SK-N-SH (cell line): Measurements from ENCODE around the gene MAP4. TPM values are rescaled to one million over a fixed set of nuclear protein-coding genes. Genes with fewer than 3 reads are reported as not detected.

Experiments used
- CTCF ChIA-PET: fragments of 300-600, 350-600 bp; formaldehyde crosslinking; extraction: SDS; loops from one replicate; lab custom pipeline; 2021; lab: Yijun Ruan, JAX
- POLR2A ChIA-PET: fragments of 350-600 bp; sonication (Branson Sonifier 250); formaldehyde crosslinking; extraction: SDS; loops from one replicate; lab custom pipeline; 2020; ENCODE audit warnings: antibody characterized with exemption, inconsistent platforms; lab: Yijun Ruan, JAX
- DNase-seq: peaks from one replicate; pipeline ENCODE4 v3.0.0; 2012
- H2AFZ ChIP-seq: fragments of 200-600 bp; sonication (generic); 2 replicates; pipeline ENCODE4 v1.8.1; 2016; ENCODE audit warnings: antibody characterized with exemption, mild to moderate bottlenecking, low read depth
- H3F3A ChIP-seq: fragments of 200-600 bp; sonication (generic); replicated peaks from 2 replicates; pipeline ENCODE3; 2016; ENCODE audit warnings: antibody characterized with exemption, mild to moderate bottlenecking; ENCODE audit not compliant: insufficient read depth
- H3K27ac ChIP-seq, 2 experiments: fragments of 200-500 bp in 1 of 2; fragments of 200-600 bp in 1 of 2; sonication (Bioruptor generic) in 1 of 2; sonication (generic), shearing (Covaris generic) in 1 of 2; 2 replicates each; pipeline versions ENCODE4 v1.5.1 to v1.6.1; 2014 to 2016; ENCODE audit warnings: low read depth in 2 of 2, inconsistent platforms in 1 of 2, low read length in 1 of 2, mild to moderate bottlenecking in 1 of 2, mixed read lengths in 1 of 2
- H3K27me3 ChIP-seq: fragments of 200-600 bp; sonication (generic), shearing (Covaris generic); 2 replicates; pipeline ENCODE4 v1.6.1; 2016; ENCODE audit warnings: mixed run types; ENCODE audit not compliant: insufficient read depth
- H3K36me3 ChIP-seq, 2 experiments: fragments of 200-500 bp in 1 of 2; fragments of 200-600 bp in 1 of 2; sonication (Bioruptor generic) in 1 of 2; sonication (generic) in 1 of 2; replicated peaks in 1 of 2; 2 replicates each; pipeline versions ENCODE3 to v1.5.1; 2014 to 2016; ENCODE audit warnings: low read length in 1 of 2, mild to moderate bottlenecking in 1 of 2; ENCODE audit not compliant: insufficient read depth in 2 of 2, control insufficient read depth in 1 of 2
- H3K4me1 ChIP-seq, 2 experiments: fragments of 200-500 bp in 1 of 2; fragments of 200-600 bp in 1 of 2; sonication (Bioruptor generic) in 1 of 2; sonication (generic), shearing (Covaris generic) in 1 of 2; 2 replicates each; pipeline versions ENCODE4 v1.5.1 to v1.6.1; 2014 to 2016; ENCODE audit warnings: low read depth in 1 of 2, low read length in 1 of 2, mixed run types in 1 of 2; ENCODE audit not compliant: insufficient read depth in 2 of 2, control insufficient read depth in 1 of 2
- H3K4me2 ChIP-seq: fragments of 200-600 bp; sonication (generic), shearing (Covaris generic); 2 replicates; pipeline ENCODE4 v1.6.1; 2017; ENCODE audit warnings: mixed run types
- H3K4me3 ChIP-seq, 2 experiments: fragments of 200-500 bp in 1 of 2; fragments of 200-600 bp in 1 of 2; sonication (Bioruptor generic) in 1 of 2; sonication (generic), shearing (Covaris generic) in 1 of 2; 2 replicates each; pipeline versions ENCODE4 v1.5.1 to v1.8.1; 2014 to 2016; ENCODE audit warnings: low read depth in 2 of 2, inconsistent platforms in 1 of 2, low read length in 1 of 2, mild to moderate bottlenecking in 1 of 2, mixed read lengths in 1 of 2, moderate library complexity in 1 of 2
- H3K79me2 ChIP-seq: fragments of 200-600 bp; sonication (generic); 2 replicates; pipeline ENCODE4 v1.8.1; 2017; ENCODE audit warnings: mild to moderate bottlenecking; ENCODE audit not compliant: insufficient read depth
- H3K9ac ChIP-seq: fragments of 200-600 bp; sonication (generic); 2 replicates; pipeline ENCODE4 v1.6.1; 2017; ENCODE audit warnings: mixed run types
- H3K9me2 ChIP-seq: fragments of 200-600 bp; sonication (generic); 2 replicates; pipeline ENCODE4 v1.6.1; 2017; ENCODE audit warnings: mixed run types
- H3K9me3 ChIP-seq: fragments of 200-600 bp; sonication (generic); 2 replicates; pipeline ENCODE4 v1.6.1; 2017; ENCODE audit warnings: mixed run types, mild to moderate bottlenecking, moderate library complexity
- H4K20me1 ChIP-seq: fragments of 200-600 bp; sonication (generic); 2 replicates; pipeline ENCODE4 v1.6.1; 2017; ENCODE audit warnings: mild to moderate bottlenecking, mixed run types; ENCODE audit not compliant: insufficient read depth
- CHD2 ChIP-seq: fragments of 150-350 bp; IDR thresholded peaks from 2 replicates; pipeline ENCODE4 v1.6.1; 2018; ENCODE audit warnings: low read length; ENCODE audit not compliant: partially characterized antibody
- EZH2phosphoT487 ChIP-seq: fragments of 200-600 bp; sonication (generic); IDR thresholded peaks from 2 replicates; pipeline ENCODE4 v1.6.1; 2017; ENCODE audit warnings: low read depth, mixed run types, mild to moderate bottlenecking, antibody characterized with exemption, moderate library complexity, borderline replicate concordance
- FOSL2 ChIP-seq: IDR thresholded peaks from 2 replicates; pipeline ENCODE4 v1.4.0; 2012; ENCODE audit warnings: low read depth, mild to moderate bottlenecking, moderate library complexity, borderline replicate concordance
- GATA2 ChIP-seq: sonication (generic); formaldehyde crosslinking; IDR thresholded peaks from 2 replicates; pipeline ENCODE4 v1.5.0; 2020; ENCODE audit warnings: mild to moderate bottlenecking, missing genetic modification reagents
- JUND ChIP-seq: IDR thresholded peaks from 2 replicates; pipeline ENCODE4 v1.4.0; 2012
- MEF2A ChIP-seq: IDR thresholded peaks from 2 replicates; pipeline ENCODE4 v1.4.0; 2012; ENCODE audit warnings: low read depth, borderline replicate concordance
- NRF1 ChIP-seq: IDR thresholded peaks from 2 replicates; pipeline ENCODE4 v1.6.1; 2012; ENCODE audit warnings: low read depth, mild to moderate bottlenecking, low read length
- POLR2AphosphoS5 ChIP-seq: IDR thresholded peaks from 2 replicates; pipeline ENCODE4 v1.6.1; 2012; ENCODE audit warnings: low read depth, low read length
- SIN3A ChIP-seq: IDR thresholded peaks from 2 replicates; pipeline ENCODE4 v1.6.1; 2012; ENCODE audit warnings: low read depth, mild to moderate bottlenecking, low read length, moderate library complexity, borderline replicate concordance
- SMC3 ChIP-seq: IDR thresholded peaks from 2 replicates; pipeline ENCODE4 v1.6.1; 2012; ENCODE audit warnings: low read depth, low read length, improper control_type of control experiment
- TAF1 ChIP-seq: IDR thresholded peaks from 2 replicates; pipeline ENCODE4 v1.6.1; 2012; ENCODE audit warnings: low read depth, mild to moderate bottlenecking, low read length, moderate library complexity, borderline replicate concordance
- TEAD4 ChIP-seq: IDR thresholded peaks from 2 replicates; pipeline ENCODE4 v1.4.0; 2012; ENCODE audit warnings: mild to moderate bottlenecking, borderline replicate concordance; ENCODE audit not compliant: insufficient read depth
- WGBS: methylation state at CpG from one replicate; pipeline ENCODE4 v1.1.6; 2017; ENCODE audit warnings: low lambda C conversion rate; 5-methylcytosine and 5-hydroxymethylcytosine counted together
- polyA plus RNA-seq, 3 experiments: library from polyadenylated mRNA; depleted of rRNA; stranded (reverse); fragments of >200 nt; gene quantifications; 2 replicates each; pipeline ENCODE4 v1.2.3, GENCODE V29; 2012
- TF ChIP-seq, protein P1 (sequence below): IDR thresholded peaks from 2 replicates; pipeline ENCODE4 v1.4.0; 2012; ENCODE audit warnings: low read depth, borderline replicate concordance
- TF ChIP-seq, protein P2 (sequence below): fragments of 200-600 bp; sonication (generic); IDR thresholded peaks from 2 replicates; pipeline ENCODE4 v1.6.1; 2017; ENCODE audit warnings: antibody characterized with exemption, mild to moderate bottlenecking, moderate library complexity
- TF ChIP-seq, protein P3 (sequence below): IDR thresholded peaks from 2 replicates; pipeline ENCODE4 v1.6.1; 2012; ENCODE audit warnings: mild to moderate bottlenecking, low read depth, low read length, moderate library complexity

MAP4 gene
- polyA plus RNA-seq, 1 of the 3 experiments (the other 2 are of a cell fraction): 121 TPM

DNA sequence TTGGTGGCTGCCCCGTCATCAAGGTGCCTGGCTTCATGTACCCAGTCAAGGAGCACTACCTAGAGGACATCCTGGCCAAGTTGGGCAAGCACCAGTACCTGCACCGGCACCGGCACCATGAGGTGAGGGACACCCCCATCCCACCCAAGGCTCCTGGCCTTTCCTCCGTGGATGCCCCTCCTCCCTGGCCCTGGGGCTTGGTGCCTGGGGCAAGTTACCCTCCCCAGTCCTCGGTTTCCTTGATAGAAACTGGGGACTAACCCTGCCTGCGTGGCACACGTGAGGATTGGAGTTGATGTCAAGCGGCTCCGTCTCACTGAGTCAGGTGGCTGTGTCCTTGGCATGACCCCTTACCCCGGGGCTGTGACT is 169.4 kb downstream of the MAP4 start:
- Histone ChIP-seq H3K79me2 (no peaks in the 10 kb centered on the region), H3K9me3 (no peaks in the 10 kb centered on the region), H3K9me2 (no peaks in the 10 kb centered on the region), H3K36me3 (peaks cover 42 to 89% of the 10 kb centered on the region in 2 experiments), H3K4me3 (no peak overlapping the region), H3F3A (peaks cover 24% of the 10 kb centered on the region), H3K9ac (no peak overlapping the region), H3K4me2 (no peak overlapping the region), H3K27ac (no peak overlapping the region; a peak in 1 of 4 replicates), H4K20me1 (peaks cover 29% of the 10 kb centered on the region; the same call in 1 of the 2 replicates), H3K27me3 (no peaks in the 10 kb centered on the region), H2AFZ (no peak overlapping the region), H3K4me1 (no peaks in the 10 kb centered on the region)
- TF ChIP-seq POLR2AphosphoS5: peak; percentile 8
- TF ChIP-seq, protein P1, sequence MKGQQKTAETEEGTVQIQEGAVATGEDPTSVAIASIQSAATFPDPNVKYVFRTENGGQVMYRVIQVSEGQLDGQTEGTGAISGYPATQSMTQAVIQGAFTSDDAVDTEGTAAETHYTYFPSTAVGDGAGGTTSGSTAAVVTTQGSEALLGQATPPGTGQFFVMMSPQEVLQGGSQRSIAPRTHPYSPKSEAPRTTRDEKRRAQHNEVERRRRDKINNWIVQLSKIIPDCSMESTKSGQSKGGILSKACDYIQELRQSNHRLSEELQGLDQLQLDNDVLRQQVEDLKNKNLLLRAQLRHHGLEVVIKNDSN: no peak
- CTCF ChIA-PET: interaction anchor here (1.2 kb wide), 1 partner anchor 9 kb away, joined by 4 read pairs; no protein-coding TSS in a partner anchor
- 89% methylated on average over 3 of the region's 10 CpGs for WGBS
- POLR2A ChIA-PET: no interaction called here
- no peak for DNase-seq

DNA sequence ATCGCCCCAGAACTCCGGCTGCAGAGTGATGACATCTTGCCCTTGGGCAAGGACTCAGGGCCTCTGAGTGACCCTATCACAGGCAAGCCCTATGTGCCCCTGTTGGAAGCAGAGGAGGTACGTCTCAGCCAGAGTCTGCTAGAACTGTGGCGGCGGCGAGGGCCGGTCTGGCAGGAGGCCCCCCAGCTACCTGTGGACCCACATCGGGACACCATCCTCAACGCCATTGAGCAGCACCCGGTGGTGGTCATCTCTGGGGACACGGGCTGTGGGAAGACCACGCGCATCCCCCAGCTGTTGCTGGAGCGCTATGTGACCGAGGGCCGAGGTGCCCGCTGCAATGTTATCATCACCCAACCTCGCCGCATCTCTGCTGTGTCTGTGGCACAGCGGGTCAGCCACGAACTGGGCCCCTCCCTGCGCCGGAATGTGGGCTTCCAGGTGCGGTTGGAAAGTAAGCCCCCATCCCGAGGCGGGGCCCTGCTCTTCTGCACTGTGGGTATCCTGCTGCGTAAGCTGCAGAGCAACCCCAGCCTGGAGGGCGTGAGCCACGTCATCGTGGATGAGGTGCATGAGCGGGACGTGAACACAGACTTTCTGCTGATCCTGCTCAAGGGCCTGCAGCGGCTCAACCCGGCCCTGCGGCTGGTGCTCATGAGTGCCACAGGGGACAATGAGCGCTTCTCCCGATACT is 169.9 kb downstream of the MAP4 start:
- Histone ChIP-seq H3F3A (peaks cover 18% of the 10 kb centered on the region), H3K9me3 (no peaks in the 10 kb centered on the region), H3K79me2 (no peaks in the 10 kb centered on the region), H2AFZ (no peak overlapping the region), H3K4me2 (no peak overlapping the region), H3K9ac (no peak overlapping the region), H3K27ac (no peak overlapping the region; a peak in 1 of 4 replicates), H3K4me1 (no peaks in the 10 kb centered on the region), H3K36me3 (peaks cover 39 to 89% of the 10 kb centered on the region in 2 experiments), H3K9me2 (no peaks in the 10 kb centered on the region)
- ChIA-PET POLR2A (interaction anchor here (0.8 kb wide), 1 partner anchor 9 kb away, joined by 3 read pairs; no protein-coding TSS in a partner anchor), CTCF (interaction anchor here (3.0 kb wide), 1 partner anchor 306 kb away, joined by 20 read pairs; no protein-coding TSS in a partner anchor)
- WGBS: 98% methylated on average over 20 of the region's 37 CpGs
- DNase-seq: no peak
- TF ChIP-seq FOSL2: no peak
- TF ChIP-seq SMC3: no peak
- no peak for TF ChIP-seq CHD2
- no peak for TF ChIP-seq TAF1
- TF ChIP-seq SIN3A: no peak
- TF ChIP-seq TEAD4: no peak
- TF ChIP-seq MEF2A: no peak
- TF ChIP-seq EZH2phosphoT487: no peak
- no peak for TF ChIP-seq NRF1
- TF ChIP-seq GATA2 (CRISPR knock-in tag): no peak
- no peak for TF ChIP-seq JUND
- TF ChIP-seq, protein P2, sequence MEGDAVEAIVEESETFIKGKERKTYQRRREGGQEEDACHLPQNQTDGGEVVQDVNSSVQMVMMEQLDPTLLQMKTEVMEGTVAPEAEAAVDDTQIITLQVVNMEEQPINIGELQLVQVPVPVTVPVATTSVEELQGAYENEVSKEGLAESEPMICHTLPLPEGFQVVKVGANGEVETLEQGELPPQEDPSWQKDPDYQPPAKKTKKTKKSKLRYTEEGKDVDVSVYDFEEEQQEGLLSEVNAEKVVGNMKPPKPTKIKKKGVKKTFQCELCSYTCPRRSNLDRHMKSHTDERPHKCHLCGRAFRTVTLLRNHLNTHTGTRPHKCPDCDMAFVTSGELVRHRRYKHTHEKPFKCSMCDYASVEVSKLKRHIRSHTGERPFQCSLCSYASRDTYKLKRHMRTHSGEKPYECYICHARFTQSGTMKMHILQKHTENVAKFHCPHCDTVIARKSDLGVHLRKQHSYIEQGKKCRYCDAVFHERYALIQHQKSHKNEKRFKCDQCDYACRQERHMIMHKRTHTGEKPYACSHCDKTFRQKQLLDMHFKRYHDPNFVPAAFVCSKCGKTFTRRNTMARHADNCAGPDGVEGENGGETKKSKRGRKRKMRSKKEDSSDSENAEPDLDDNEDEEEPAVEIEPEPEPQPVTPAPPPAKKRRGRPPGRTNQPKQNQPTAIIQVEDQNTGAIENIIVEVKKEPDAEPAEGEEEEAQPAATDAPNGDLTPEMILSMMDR: no peak
- TF ChIP-seq, protein P3, sequence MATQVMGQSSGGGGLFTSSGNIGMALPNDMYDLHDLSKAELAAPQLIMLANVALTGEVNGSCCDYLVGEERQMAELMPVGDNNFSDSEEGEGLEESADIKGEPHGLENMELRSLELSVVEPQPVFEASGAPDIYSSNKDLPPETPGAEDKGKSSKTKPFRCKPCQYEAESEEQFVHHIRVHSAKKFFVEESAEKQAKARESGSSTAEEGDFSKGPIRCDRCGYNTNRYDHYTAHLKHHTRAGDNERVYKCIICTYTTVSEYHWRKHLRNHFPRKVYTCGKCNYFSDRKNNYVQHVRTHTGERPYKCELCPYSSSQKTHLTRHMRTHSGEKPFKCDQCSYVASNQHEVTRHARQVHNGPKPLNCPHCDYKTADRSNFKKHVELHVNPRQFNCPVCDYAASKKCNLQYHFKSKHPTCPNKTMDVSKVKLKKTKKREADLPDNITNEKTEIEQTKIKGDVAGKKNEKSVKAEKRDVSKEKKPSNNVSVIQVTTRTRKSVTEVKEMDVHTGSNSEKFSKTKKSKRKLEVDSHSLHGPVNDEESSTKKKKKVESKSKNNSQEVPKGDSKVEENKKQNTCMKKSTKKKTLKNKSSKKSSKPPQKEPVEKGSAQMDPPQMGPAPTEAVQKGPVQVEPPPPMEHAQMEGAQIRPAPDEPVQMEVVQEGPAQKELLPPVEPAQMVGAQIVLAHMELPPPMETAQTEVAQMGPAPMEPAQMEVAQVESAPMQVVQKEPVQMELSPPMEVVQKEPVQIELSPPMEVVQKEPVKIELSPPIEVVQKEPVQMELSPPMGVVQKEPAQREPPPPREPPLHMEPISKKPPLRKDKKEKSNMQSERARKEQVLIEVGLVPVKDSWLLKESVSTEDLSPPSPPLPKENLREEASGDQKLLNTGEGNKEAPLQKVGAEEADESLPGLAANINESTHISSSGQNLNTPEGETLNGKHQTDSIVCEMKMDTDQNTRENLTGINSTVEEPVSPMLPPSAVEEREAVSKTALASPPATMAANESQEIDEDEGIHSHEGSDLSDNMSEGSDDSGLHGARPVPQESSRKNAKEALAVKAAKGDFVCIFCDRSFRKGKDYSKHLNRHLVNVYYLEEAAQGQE: no peak
- TF ChIP-seq, all 33 proteins: peak for 0
- H4K20me1 ChIP-seq: peaks cover 23% of the 10 kb centered on the region; the same call in 1 of the 2 replicates
- no peaks in the 10 kb centered on the region for H3K27me3 ChIP-seq
- no peak overlapping the region for H3K4me3 ChIP-seq
